Thyroid gland (tissue), 4 donors: ENCODE data around the gene MEF2B. TPM values are rescaled to one million over a fixed set of nuclear protein-coding genes. Genes with fewer than 3 reads are reported as not detected.

ENCODE experiments used
- DNase-seq, 2 donors: peaks; one replicate each; pipeline ENCODE4 v3.0.0-alpha.2; 2019
- H3K27ac ChIP-seq, 3 donors: fragments of 200-600 bp; sonication (generic); 1 replicate in 2 of 3; 2 replicates in 1 of 3; pipeline ENCODE4 v1.5.1; 2016 to 2019; ENCODE audit warnings: mild to moderate bottlenecking in 1 of 3, moderate library complexity in 1 of 3
- H3K27me3 ChIP-seq: fragments of 200-600 bp; sonication (generic); one replicate; pipeline ENCODE4 v1.5.1; 2019
- H3K36me3 ChIP-seq, 2 donors: fragments of 200-600 bp; sonication (generic); one replicate each; pipeline ENCODE4 v1.5.1; 2016 to 2019
- H3K4me1 ChIP-seq, 2 donors: fragments of 200-600 bp; sonication (generic); one replicate each; pipeline ENCODE4 v1.5.1; 2017 to 2019
- H3K4me3 ChIP-seq, 3 donors: fragments of 200-600 bp; sonication (generic); replicated peaks in 1 of 3; 1 replicate in 2 of 3; 2 replicates in 1 of 3; pipeline ENCODE4 v1.5.1; 2016; ENCODE audit warnings: mild to moderate bottlenecking in 1 of 3
- H3K9me3 ChIP-seq: fragments of 200-600 bp; sonication (generic); one replicate; pipeline ENCODE4 v1.5.1; 2017
- POLR2A ChIP-seq, 2 donors: fragments of 450-650 bp; IDR thresholded peaks; one replicate each; pipeline ENCODE4 v1.6.1; 2017; ENCODE audit warnings: antibody characterized with exemption in 2 of 2, mild to moderate bottlenecking in 2 of 2, moderate library complexity in 1 of 2
- WGBS, 2 donors: methylation state at CpG; one replicate each; pipeline ENCODE4 v1.1.5; 2017; 5-methylcytosine and 5-hydroxymethylcytosine counted together
- intact Hi-C: fragments of 100-400 bp; cut with DNase I; formaldehyde crosslinking; loops from one replicate; pipeline ENCODE4 v1.15.1; 2023
- total RNA-seq, 4 donors: library from RNA; depleted of rRNA; stranded (reverse); fragments of >200 nt; gene quantifications; one replicate each; pipeline ENCODE4 v1.2.3, GENCODE V29; 2016
- TF ChIP-seq, protein P1 (sequence below), 6 experiments: fragments of 200-600 bp in 3 of 6; fragments of 450-650 bp in 3 of 6; sonication (generic) in 3 of 6; IDR thresholded peaks; one replicate each; pipeline ENCODE4 v1.5.1; 2016 to 2019; ENCODE audit warnings: antibody characterized with exemption in 6 of 6, mild to moderate bottlenecking in 2 of 6, inconsistent platforms in 1 of 6, moderate library complexity in 1 of 6

Gene MEF2B
- total RNA-seq, 4 donors from 2014 or later = 0.67 to 1.5 TPM; not detected in 2

GRCh38 chr19:19165396-19165795 lies 4.7 kb downstream of the MEF2B start:
- H3K27ac ChIP-seq = no peak overlapping the region
- no peak overlapping the region for H3K4me3 ChIP-seq
- no peak for DNase-seq
- H3K4me1 ChIP-seq = peaks cover 4 to 7% of the 10 kb centered on the region in 2 donors
- no peaks in the 10 kb centered on the region for H3K36me3 ChIP-seq
- 100% methylated on average over 1 of the region's 1 CpG for WGBS, 2 donors
- H3K9me3 ChIP-seq = no peaks in the 10 kb centered on the region
- TF ChIP-seq, protein P1, sequence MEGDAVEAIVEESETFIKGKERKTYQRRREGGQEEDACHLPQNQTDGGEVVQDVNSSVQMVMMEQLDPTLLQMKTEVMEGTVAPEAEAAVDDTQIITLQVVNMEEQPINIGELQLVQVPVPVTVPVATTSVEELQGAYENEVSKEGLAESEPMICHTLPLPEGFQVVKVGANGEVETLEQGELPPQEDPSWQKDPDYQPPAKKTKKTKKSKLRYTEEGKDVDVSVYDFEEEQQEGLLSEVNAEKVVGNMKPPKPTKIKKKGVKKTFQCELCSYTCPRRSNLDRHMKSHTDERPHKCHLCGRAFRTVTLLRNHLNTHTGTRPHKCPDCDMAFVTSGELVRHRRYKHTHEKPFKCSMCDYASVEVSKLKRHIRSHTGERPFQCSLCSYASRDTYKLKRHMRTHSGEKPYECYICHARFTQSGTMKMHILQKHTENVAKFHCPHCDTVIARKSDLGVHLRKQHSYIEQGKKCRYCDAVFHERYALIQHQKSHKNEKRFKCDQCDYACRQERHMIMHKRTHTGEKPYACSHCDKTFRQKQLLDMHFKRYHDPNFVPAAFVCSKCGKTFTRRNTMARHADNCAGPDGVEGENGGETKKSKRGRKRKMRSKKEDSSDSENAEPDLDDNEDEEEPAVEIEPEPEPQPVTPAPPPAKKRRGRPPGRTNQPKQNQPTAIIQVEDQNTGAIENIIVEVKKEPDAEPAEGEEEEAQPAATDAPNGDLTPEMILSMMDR (IDR thresholded peaks at IDR 0.05) = no peak
- TF ChIP-seq POLR2A (IDR thresholded peaks at IDR 0.05) = no peak
- H3K27me3 ChIP-seq = no peaks in the 10 kb centered on the region
- intact Hi-C loops = no loop called here

DNA sequence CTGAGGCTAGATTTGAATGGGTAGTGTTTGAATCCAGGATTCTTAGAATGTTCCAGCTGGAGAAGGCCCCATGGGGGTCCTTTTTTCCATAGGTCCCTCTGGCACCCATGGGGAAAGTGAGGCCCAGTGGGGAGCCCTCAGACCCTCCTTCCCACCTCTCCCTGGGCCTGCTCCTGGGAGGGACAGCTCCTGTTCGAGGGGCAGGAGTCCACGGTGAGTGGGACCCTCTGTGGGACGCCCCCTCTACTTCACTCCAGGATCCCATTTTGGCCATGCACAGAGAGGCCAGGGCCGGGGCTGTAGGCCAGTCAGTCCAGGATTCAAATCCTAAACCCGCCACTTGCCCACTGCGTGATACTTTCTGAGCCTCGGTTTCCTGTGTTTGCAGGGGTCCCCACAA lies 7.6 kb downstream of the MEF2B start:
- H3K4me1 ChIP-seq = no peaks in the 10 kb centered on the region
- intact Hi-C loops = no loop called here
- H3K27me3 ChIP-seq = no peaks in the 10 kb centered on the region
- DNase-seq = no peak
- H3K4me3 ChIP-seq = no peak overlapping the region
- H3K27ac ChIP-seq = no peak overlapping the region
- WGBS, 2 donors = 92 to 95% methylated on average over 7 of the region's 7 CpGs
- H3K36me3 ChIP-seq = no peaks in the 10 kb centered on the region
- TF ChIP-seq, protein P1 (IDR thresholded peaks at IDR 0.05) = no peak
- TF ChIP-seq POLR2A (IDR thresholded peaks at IDR 0.05) = no peak
- H3K9me3 ChIP-seq = no peaks in the 10 kb centered on the region

GRCh38 chr19:19160461-19161035 lies 9.5 kb downstream of the MEF2B start:
- WGBS, 2 donors = 62 to 69% methylated on average over 13 to 15 of the region's 26 CpGs
- TF ChIP-seq, protein P1 (IDR thresholded peaks at IDR 0.05) = no peak
- TF ChIP-seq POLR2A (IDR thresholded peaks at IDR 0.05) = no peak
- intact Hi-C loops = no loop called here
- H3K27me3 ChIP-seq = no peaks in the 10 kb centered on the region
- H3K9me3 ChIP-seq = no peaks in the 10 kb centered on the region
- no peaks in the 10 kb centered on the region for H3K36me3 ChIP-seq
- H3K27ac ChIP-seq = no peak overlapping the region
- no peaks in the 10 kb centered on the region for H3K4me1 ChIP-seq
- no peak for DNase-seq
- no peak overlapping the region for H3K4me3 ChIP-seq

- TF ChIP-seq, protein P1 (IDR thresholded peaks at IDR 0.05) = no peak
- no peak for TF ChIP-seq POLR2A (IDR thresholded peaks at IDR 0.05)
- no peaks in the 10 kb centered on the region for H3K4me1 ChIP-seq
- no peaks in the 10 kb centered on the region for H3K27me3 ChIP-seq
- no peak for DNase-seq
- no peak overlapping the region for H3K4me3 ChIP-seq
- whole genome bisulfite sequencing, 2 donors = 85 to 92% methylated on average over 4 of the region's 4 CpGs
- no peak overlapping the region for H3K27ac ChIP-seq
- intact Hi-C loops = loop anchor here (10.0 kb wide), 1 partner anchor 175 kb away; no protein-coding TSS in a partner anchor
- no peaks in the 10 kb centered on the region for H3K9me3 ChIP-seq
- no peaks in the 10 kb centered on the region for H3K36me3 ChIP-seq
Measured at GRCh38 chr19:19159534-19159933, 10.5 kb downstream of the MEF2B start.

DNA sequence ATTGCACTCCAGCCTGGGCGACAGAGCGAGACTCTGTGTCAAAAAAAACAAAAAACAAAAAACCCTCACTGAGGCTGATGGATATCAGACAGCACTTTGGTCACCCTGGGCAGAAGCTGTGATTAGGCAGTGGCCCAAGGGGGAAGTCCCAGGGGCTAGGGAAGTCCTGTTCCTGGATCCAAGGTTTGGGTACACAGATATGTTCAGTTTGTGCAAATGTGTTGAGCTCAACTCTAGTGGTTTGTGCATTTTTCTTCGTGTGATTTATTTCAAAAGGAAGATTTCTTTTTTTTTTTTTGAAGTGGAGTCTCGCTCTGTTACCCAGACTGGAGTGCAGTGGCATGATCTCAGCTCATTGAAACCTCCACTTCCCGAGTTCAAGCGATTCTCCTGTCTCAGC lies 12.3 kb downstream of the MEF2B start:
- Histone ChIP-seq H3K4me1 (no peaks in the 10 kb centered on the region), H3K4me3 (no peak overlapping the region), H3K36me3 (no peaks in the 10 kb centered on the region), H3K9me3 (no peaks in the 10 kb centered on the region), H3K27ac (no peak overlapping the region), H3K27me3 (no peaks in the 10 kb centered on the region)
- intact Hi-C loops = loop anchor here (10.0 kb wide), 1 partner anchor 177 kb away; no protein-coding TSS in a partner anchor
- DNase-seq = no peak
- 77 to 84% methylated on average over 6 of the region's 6 CpGs for WGBS, 2 donors
- TF ChIP-seq POLR2A (IDR thresholded peaks at IDR 0.05) = no peak
- TF ChIP-seq, protein P1 (IDR thresholded peaks at IDR 0.05) = no peak
